Progenitor cell of endocrine pancreas (in vitro differentiated cells): Measurements from ENCODE around the gene CLPTM1L. TPM values are rescaled to one million over a fixed set of nuclear protein-coding genes. Genes with fewer than 3 reads are reported as not detected.

Source experiments
- DNase-seq: peaks from one replicate; pipeline ENCODE4 v3.0.0; 2021; ENCODE audit warnings: low spot score; ENCODE audit not compliant: unreplicated experiment
- H3K27ac Mint-ChIP-seq: 2 replicates; pipeline ENCODE4 v1.8.0; 2021; ENCODE audit warnings: mild to moderate bottlenecking, moderate library complexity, mixed read lengths
- H3K27me3 Mint-ChIP-seq: 2 replicates; pipeline ENCODE4 v1.8.0; 2021; ENCODE audit warnings: mixed read lengths
- H3K36me3 Mint-ChIP-seq: 2 replicates; pipeline ENCODE4 v1.8.0; 2022; ENCODE audit warnings: mixed read lengths; ENCODE audit not compliant: insufficient read depth
- H3K4me1 Mint-ChIP-seq: 2 replicates; pipeline ENCODE4 v1.8.0; 2021; ENCODE audit warnings: low read depth, mixed read lengths
- H3K4me3 Mint-ChIP-seq: 2 replicates; pipeline ENCODE4 v1.8.0; 2021; ENCODE audit warnings: low read depth, mild to moderate bottlenecking, moderate library complexity, mixed read lengths
- H3K9me3 Mint-ChIP-seq: 2 replicates; pipeline ENCODE4 v1.8.0; 2021; ENCODE audit warnings: low read depth, mixed read lengths
- CTCF ChIP-seq: fragments of 200-600 bp; sonication (generic); IDR thresholded peaks from one replicate; pipeline ENCODE4 v1.5.0; 2021; ENCODE audit warnings: antibody characterized with exemption, mild to moderate bottlenecking; ENCODE audit not compliant: unreplicated experiment
- total RNA-seq: library from RNA; stranded (reverse); gene quantifications from 2 replicates; pipeline ENCODE4 v1.2.1, GENCODE V29; 2021

Gene CLPTM1L
- total RNA-seq, 1 donor from 2014 or later = 95.4 TPM

- no peak for TF ChIP-seq CTCF
- no peaks in the 10 kb centered on the region for H3K27me3 Mint-ChIP-seq
- DNase-seq = no peak
- no peaks in the 10 kb centered on the region for H3K9me3 Mint-ChIP-seq
- peak overlapping the region; percentile 24 for H3K4me3 Mint-ChIP-seq
- H3K4me1 Mint-ChIP-seq = peaks cover 22% of the 10 kb centered on the region
- peaks cover 12% of the 10 kb centered on the region for H3K36me3 Mint-ChIP-seq
- peak overlapping the region; percentile 90 for H3K27ac Mint-ChIP-seq
These were observed 28.1 kb downstream of the CLPTM1L start for GRCh38 chr5:1316588-1317340.

GRCh38 chr5:1315709-1316587 is 29.0 kb downstream of the CLPTM1L start:
- peaks cover 9% of the 10 kb centered on the region for H3K36me3 Mint-ChIP-seq
- H3K9me3 Mint-ChIP-seq = peaks cover 2% of the 10 kb centered on the region
- peak overlapping the region; percentile 96 for H3K27ac Mint-ChIP-seq
- no peak for DNase-seq
- no peak for TF ChIP-seq CTCF
- H3K4me1 Mint-ChIP-seq = peaks cover 22% of the 10 kb centered on the region
- peak overlapping the region; percentile 55 for H3K4me3 Mint-ChIP-seq
- no peaks in the 10 kb centered on the region for H3K27me3 Mint-ChIP-seq

GRCh38 chr5:1315018-1315708 is 29.7 kb downstream of the CLPTM1L start:
- peaks cover 8% of the 10 kb centered on the region for H3K36me3 Mint-ChIP-seq
- H3K4me3 Mint-ChIP-seq = peak overlapping the region; percentile 55
- TF ChIP-seq CTCF = no peak
- peaks cover 4% of the 10 kb centered on the region for H3K27me3 Mint-ChIP-seq
- no peak for DNase-seq
- H3K27ac Mint-ChIP-seq = peak overlapping the region; percentile 96
- H3K9me3 Mint-ChIP-seq = peaks cover 8% of the 10 kb centered on the region
- H3K4me1 Mint-ChIP-seq = peaks cover 22% of the 10 kb centered on the region

- Mint-ChIP-seq H3K36me3 (peaks cover 8% of the 10 kb centered on the region), H3K27me3 (peaks cover 4% of the 10 kb centered on the region)
These were observed 30.3 kb downstream of the CLPTM1L start for GRCh38 chr5:1314564-1314982.

More at GRCh38 chr5:1314564-1314982, 30.3 kb downstream of the CLPTM1L start:
- no peak for TF ChIP-seq CTCF
- no peak for DNase-seq
- H3K4me1 Mint-ChIP-seq = peaks cover 22% of the 10 kb centered on the region
- no peak overlapping the region for H3K27ac Mint-ChIP-seq
- H3K9me3 Mint-ChIP-seq = peaks cover 11% of the 10 kb centered on the region
- H3K4me3 Mint-ChIP-seq = no peak overlapping the region
